Activated gamma-delta T cell treated with Interleukin-2 at 50 U/mL for 16 hours (primary cell): ENCODE measurements around the gene SUFU.
A peak's percentile ranks its signal among the peaks of the same experiment; 100 is the strongest.
"Not testable (repeated sequence)": the region's sequence is repeated elsewhere in the genome, so short reads cannot be mapped to it uniquely, and the experiment has no call there.

Source experiments
- DNase-seq: peaks from one replicate; pipeline ENCODE4 v3.0.0-alpha.2; 2020

The SUFU gene

GRCh38 chr10:102503264-102504178 lies at the start of gene SUFU:
TSS of gene SUFU (plus strand) at chr10:102503972. CDS start at chr10:102504153, 181 bp downstream.
- peak; percentile 99 for DNase-seq

GRCh38 chr10:102454662-102455487 lies 48.9 kb upstream of the SUFU start:
- DNase-seq, result not testable (repeated sequence)

GRCh38 chr10:102455893-102456471 lies 47.8 kb upstream of the SUFU start:
- no peak for DNase-seq

DNA sequence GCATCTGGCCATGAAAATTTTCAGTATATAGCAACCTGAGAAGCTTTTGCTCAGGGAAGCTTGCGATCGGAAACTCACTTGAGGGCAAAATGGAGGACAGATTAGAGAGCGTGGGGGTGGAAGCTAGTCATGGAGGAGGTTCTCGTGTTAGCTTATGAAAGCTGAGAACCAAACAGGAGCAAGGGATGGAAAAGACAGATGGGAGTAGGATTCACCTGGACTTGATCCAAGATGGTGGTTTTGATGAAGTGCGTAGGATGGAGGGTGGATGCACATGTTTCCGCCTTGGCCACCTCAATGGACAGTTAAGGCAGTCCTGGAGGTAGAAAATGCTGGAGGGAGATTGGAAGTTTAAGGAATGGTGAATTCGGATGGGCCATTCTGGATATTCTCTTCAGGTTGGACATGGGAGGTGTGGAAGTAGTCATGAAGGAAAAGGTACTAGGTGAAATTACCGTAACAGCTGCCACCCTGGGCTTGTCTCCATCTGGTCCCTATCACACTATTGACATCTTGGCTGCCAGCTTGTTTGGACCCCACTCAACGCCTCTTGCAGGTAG lies 46.1 kb upstream of the SUFU start:
- no peak for DNase-seq

DNA sequence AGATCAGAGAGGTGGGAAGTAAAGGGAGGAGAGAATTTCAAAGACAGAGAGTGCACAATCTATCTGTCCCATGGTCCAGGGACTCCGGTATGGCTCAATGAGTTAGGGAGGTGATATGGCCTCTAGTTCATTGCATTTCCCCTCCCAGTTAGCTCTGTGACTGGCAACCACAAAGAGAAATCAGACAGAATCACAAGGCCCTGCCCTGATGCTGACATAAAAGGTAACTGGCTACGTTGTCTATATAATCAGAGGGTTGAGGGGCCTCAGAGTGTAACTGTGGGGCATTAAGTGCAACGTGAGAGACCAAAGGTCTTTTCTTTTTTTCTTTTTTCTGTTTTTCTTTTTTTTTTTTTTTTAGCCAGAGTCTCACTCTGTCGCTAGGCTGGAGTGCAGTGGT lies 45.1 kb upstream of the SUFU start:
- DNase-seq, result no peak

GRCh38 chr10:102460836-102461186 lies 43.0 kb upstream of the SUFU start:
- DNase-seq, result no peak

DNA sequence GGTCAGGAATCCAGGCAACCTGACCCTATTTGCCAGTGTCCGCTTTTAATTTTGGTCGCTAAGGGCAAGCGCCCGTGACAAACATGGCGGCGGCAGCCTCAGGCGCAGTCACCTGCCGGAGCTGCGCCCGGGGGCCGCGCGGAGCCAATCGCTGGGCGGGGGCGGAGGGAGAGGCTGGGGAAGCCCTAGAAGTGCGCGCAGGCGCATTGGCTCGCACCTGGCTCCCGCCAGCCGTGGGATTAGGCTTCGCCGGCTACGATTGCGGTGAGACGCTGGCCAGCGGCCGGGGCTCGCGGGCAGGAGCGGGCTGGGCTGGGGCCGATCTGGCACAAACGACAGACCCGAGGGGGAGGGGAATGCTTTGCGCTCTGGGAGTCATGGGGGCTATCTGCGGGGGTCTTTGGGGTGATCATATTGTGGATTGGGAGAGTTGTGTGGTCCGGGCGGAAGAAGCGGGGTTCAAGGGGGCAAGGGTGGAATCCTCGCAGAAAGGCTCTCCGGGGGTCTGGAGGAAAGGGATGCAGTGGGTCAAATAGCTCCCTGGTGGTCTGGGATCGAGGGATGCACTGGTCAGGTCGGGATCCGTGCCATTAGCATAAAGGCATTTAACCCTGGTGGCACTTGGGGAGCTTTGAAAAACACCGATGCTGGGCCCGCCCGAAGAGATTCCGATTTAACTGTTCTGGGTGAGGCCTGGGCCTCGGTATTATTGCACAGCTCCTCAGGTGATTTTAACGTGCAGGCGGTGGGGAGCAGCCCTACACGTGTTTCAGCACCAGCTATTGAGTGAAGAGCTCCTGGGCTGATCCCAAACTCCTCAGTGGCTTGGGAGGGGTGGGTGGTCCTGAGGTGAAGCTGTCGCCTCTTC lies 42.4 kb upstream of the SUFU start:
- peak; percentile 91 for DNase-seq

DNA sequence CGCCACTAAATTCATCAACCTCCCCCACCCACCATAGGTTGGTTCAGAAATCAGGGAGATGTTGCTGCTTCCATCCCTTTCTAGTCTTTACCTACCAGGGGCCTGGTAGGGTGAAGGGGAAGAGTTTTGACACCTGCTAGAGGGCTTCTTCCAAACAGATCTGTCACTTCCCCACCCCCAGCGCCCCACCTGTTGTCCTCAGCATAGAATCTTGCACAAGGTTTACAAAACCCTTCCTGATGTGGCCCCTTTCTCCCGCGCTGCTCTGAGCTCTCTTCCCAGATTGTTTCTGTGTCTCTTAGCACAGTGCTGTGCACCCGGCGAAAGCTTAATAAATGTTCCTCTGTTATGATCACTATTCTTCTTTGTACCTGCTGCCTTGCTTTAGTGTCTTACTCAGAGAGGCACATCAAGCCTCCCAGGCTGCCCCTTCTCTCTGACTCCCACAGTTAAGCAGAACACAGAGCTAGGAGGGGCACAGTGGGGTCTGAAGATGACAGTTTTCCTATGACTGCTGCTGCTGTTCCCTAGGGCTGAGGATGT lies 41.2 kb upstream of the SUFU start:
- DNase-seq, result no peak

GRCh38 chr10:102463983-102464382 lies 39.8 kb upstream of the SUFU start:
- DNase-seq, result no peak

- no peak for DNase-seq
Measured at GRCh38 chr10:102465466-102465865, 38.3 kb upstream of the SUFU start.

- DNase-seq, result no peak
Measured at GRCh38 chr10:102467318-102467717, 36.5 kb upstream of the SUFU start.

- no peak for DNase-seq
Measured at GRCh38 chr10:102467971-102468438, 35.8 kb upstream of the SUFU start.

GRCh38 chr10:102468683-102469082 lies 35.1 kb upstream of the SUFU start:
- DNase-seq, result no peak

DNA sequence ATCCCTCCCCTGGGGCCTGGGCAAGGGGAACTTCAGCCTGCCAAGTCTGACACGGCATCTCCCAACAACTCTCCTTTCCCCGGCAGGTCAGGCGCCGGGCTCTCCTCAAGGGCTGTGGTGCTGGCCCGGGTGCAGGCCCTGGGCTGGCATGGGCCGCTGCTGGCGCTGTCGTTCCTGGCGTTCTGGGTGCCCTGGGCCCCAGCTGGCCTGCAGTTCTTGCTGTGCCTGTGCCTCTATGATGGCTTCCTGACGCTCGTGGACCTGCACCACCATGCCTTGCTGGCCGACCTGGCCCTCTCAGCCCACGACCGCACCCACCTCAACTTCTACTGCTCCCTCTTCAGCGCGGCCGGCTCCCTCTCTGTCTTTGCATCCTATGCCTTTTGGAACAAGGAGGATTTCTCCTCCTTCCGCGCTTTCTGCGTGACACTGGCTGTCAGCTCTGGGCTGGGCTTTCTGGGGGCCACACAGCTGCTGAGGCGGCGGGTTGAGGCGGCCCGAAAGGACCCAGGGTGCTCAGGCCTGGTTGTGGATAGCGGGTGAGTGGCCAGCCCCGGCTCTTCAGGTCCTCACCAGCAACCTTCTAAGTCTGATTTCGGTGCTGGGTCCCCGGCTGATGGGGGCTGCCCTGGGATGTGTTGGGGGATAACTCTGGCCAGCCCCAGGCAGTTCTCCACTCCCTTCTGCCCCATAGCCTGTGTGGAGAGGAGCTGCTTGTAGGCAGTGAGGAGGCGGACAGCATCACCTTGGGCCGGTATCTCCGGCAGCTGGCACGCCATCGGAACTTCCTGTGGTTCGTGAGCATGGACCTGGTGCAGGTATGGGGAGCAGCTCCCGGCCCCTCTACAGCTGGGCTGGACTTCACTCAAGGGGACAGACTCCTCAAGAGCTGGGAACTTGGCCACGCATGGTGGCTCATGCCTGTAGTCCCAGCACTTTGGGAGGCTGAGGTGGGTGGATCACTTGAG lies 32.9 kb upstream of the SUFU start:
- no peak for DNase-seq

- DNase-seq, result peak; percentile 27
Measured at GRCh38 chr10:102473445-102474331, 30.1 kb upstream of the SUFU start.

GRCh38 chr10:102475451-102476040 lies 28.2 kb upstream of the SUFU start:
- DNase-seq, result no peak

GRCh38 chr10:102476466-102477141 lies 27.2 kb upstream of the SUFU start:
- DNase-seq, result no peak

DNA sequence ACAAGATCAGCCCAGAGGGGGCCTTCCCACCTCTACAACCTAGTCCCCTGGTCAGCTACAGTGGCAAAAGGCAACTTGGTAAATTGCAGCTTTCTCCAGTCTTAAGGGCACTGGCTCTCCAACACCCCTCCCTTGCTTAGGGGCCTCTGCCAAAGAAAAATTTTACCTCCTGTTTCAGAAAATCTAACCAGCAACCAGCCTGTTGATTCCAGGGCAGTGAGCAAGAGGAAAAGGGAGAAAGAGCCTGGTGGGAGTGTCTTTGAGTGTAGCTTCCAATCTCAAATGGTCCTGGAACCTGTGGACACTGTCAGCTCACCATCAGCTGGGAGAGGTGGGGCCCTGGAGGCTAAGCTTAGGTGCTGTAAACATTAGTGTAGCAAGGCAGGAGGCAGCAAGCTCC lies 24.1 kb upstream of the SUFU start:
- DNase-seq, result no peak
